ENCODE data around the gene TPO. TPM values are rescaled to one million over a fixed set of nuclear protein-coding genes. Genes with fewer than 3 reads are reported as not detected.

TPO gene
- total RNA-seq, 1 experiment from 2014 or later: not detected

- Mint-ChIP-seq H3K27ac (no peak overlapping the region), H3K36me3 (ENCODE audit: insufficient read depth in 1 of 3, low read depth in 3 of 3) (no peaks in the 10 kb centered on the region; a peak in 1 of 7 replicates), H3K4me1 (peaks cover 0 to 3% of the 10 kb centered on the region in 2 experiments; a peak in 2 of 4 replicates), H3K27me3 (ENCODE audit: low read depth) (peaks cover 2% of the 10 kb centered on the region; the same call in 1 of the 2 replicates), H3K9me3 (peaks cover 0 to 5% of the 10 kb centered on the region in 2 experiments; a peak in 1 of 5 replicates), H3K4me3 (no peak overlapping the region)
- Histone ChIP-seq H3K18ac (ENCODE audit: insufficient read length, low read depth, low read length) (no peak overlapping the region), H2BK120ac (ENCODE audit: low read depth, low read length, poor library complexity, severe bottlenecking) (no peak overlapping the region), H2BK15ac (ENCODE audit: low read depth, low read length) (no peak overlapping the region), H3K9me3 (ENCODE audit: control insufficient read depth, low read depth, low read length) (no peaks in the 10 kb centered on the region), H3K4me2 (ENCODE audit: insufficient read depth, insufficient read length, low read length) (no peak overlapping the region), H3T11ph (ENCODE audit: low read length) (no peak overlapping the region), H3K14ac (ENCODE audit: insufficient read depth, low read length) (no peak overlapping the region), H3K23ac (ENCODE audit: insufficient read length, low read depth, low read length) (no peak overlapping the region), H3K9ac (ENCODE audit: extremely low read depth, insufficient read length, low read length) (no peak overlapping the region), H2AFZ (ENCODE audit: low read length) (no peak overlapping the region), H2AK5ac (ENCODE audit: insufficient read length, low read length) (no peak overlapping the region), H3K79me1 (ENCODE audit: insufficient read depth, low read depth, low read length, poor library complexity, severe bottlenecking) (no peaks in the 10 kb centered on the region), H3K23me2 (ENCODE audit: insufficient read length, low read depth, low read length, poor library complexity, severe bottlenecking) (no peaks in the 10 kb centered on the region), H2BK20ac (ENCODE audit: low read depth, low read length, poor library complexity, severe bottlenecking) (no peak overlapping the region), H3K4me1 (ENCODE audit: insufficient read depth, low read length) (no peaks in the 10 kb centered on the region), H2BK12ac (ENCODE audit: insufficient read length, low read depth, low read length) (no peak overlapping the region), H3K56ac (ENCODE audit: insufficient read length, low read depth, low read length) (no peak overlapping the region), H4K5ac (ENCODE audit: insufficient read length, low read depth, low read length) (no peak overlapping the region), H4K91ac (ENCODE audit: insufficient read length, low read depth, low read length) (no peak overlapping the region), H3K79me2 (ENCODE audit: insufficient read depth, low read length) (no peaks in the 10 kb centered on the region), H3K4ac (ENCODE audit: low read depth, low read length) (no peak overlapping the region), H2BK5ac (ENCODE audit: insufficient read length, low read length) (no peak overlapping the region), H3K27me3 (ENCODE audit: insufficient read depth, low read length) (no peaks in the 10 kb centered on the region), H4K8ac (replicated peaks; ENCODE audit: insufficient read length, low read depth, low read length) (no peak overlapping the region), H4K20me1 (ENCODE audit: control insufficient read depth, insufficient read depth, insufficient read length) (peaks cover 4% of the 10 kb centered on the region), H3K27ac (ENCODE audit: insufficient read length, low read depth, low read length) (no peak overlapping the region)
- no peak for TF ChIP-seq CTCF (conservative IDR thresholded peaks at IDR 0.05)
- WGBS (ENCODE audit: extremely low coverage, insufficient read length, low lambda C conversion rate): no CpG with 5 or more reads among the region's 19 CpGs
- DNase-seq: no peak
Observed at GRCh38 chr2:1539441-1539840, 126.2 kb downstream of the TPO start.

Measured in H9 (cell line).